Ecto neural progenitor cell (in vitro differentiated cells): ENCODE data around the gene MYCBP2.
"Not testable (repeated sequence)": the region's sequence is repeated elsewhere in the genome, so short reads cannot be mapped to it uniquely, and the experiment has no call there.

Source experiments
- DNase-seq: peaks from one replicate; pipeline ENCODE4 v3.0.0-alpha.2; 2018; ENCODE audit warnings: low spot score

MYCBP2 gene

GRCh38 chr13:77291774-77292173 lies 35.1 kb downstream of the MYCBP2 start:
- no peak for DNase-seq

DNA sequence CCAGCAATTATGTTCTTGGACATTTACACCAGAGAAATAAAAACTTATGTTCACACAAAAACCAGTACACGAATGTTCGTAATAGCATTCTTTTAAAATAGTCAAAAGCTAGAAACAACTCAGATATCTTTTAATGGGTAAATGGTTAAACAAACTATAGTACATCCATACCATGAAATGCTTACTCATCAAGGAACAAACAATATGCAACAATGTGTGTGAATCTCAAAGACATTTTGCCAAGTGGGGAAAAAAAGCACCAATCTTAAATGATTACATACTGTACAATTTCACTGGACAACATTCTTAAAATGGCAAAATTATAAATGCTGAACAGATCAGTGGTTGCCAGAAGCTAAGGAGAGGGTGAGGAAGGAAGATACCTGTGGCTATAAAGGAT lies 36.6 kb downstream of the MYCBP2 start:
- no peak for DNase-seq

GRCh38 chr13:77289851-77290250 lies 37.0 kb downstream of the MYCBP2 start:
- no peak for DNase-seq

DNA sequence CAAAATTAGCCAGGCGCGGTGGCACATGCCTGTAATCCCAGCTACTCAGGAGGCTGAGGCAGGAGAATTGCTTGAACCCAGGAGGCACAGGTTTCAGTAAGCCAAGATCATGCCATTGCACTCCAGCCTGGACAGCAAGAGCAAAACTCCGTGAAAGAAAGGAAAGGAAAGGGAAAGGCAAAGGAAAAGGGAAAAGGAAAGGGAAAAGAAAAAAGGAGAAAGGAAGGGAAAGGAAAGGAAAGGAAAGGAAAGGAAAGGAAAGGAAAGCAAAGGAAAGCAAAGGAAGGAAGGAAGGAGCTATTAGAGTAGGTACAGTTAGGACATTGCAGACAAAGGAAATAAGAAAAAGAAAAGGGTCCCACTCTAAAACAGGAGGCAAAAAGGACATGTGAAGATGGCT lies 41.3 kb downstream of the MYCBP2 start:
- DNase-seq, result not testable (repeated sequence)

DNA sequence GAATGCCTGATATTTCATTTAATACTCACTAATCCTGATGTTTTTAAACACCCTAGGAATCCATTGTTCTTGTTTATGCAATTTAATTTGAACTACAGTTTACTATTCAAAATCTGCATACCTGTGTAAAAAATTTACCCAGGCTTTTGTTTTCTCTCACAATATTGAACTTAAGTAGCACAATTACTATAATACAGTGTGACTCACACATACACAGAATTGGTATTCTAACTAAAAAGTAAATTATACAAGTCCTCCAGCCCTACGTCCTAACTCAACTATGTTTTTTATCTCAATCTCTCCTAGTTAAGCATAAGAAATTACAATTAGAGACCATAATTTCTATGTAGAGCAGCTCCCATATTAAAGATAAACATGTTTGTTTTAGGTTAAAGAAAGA lies 41.8 kb downstream of the MYCBP2 start:
- DNase-seq, result no peak

GRCh38 chr13:77274126-77274525 lies 52.8 kb downstream of the MYCBP2 start:
- no peak for DNase-seq

- DNase-seq, result no peak
Measured at GRCh38 chr13:77269141-77269540, 57.8 kb downstream of the MYCBP2 start.

DNA sequence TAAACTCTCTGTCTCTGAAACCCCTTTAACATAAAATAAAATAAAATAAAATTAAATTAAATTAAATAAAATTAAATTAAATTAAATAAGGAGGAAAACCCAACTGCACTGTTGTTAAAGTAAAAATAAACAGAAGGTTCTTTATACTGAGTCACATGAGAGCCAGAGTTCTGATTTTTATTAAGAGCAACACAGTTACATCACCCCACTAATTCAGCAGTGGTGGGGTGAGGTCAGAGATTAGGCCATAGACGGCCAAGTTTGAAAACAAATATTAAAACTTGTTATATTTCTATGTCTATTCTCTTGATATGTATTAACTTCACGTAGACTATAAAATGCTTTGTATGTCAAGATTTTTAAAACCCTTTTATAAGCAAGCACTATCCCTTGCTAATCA lies 59.5 kb downstream of the MYCBP2 start:
- no peak for DNase-seq

GRCh38 chr13:77265336-77265735 lies 61.6 kb downstream of the MYCBP2 start:
- no peak for DNase-seq

DNA sequence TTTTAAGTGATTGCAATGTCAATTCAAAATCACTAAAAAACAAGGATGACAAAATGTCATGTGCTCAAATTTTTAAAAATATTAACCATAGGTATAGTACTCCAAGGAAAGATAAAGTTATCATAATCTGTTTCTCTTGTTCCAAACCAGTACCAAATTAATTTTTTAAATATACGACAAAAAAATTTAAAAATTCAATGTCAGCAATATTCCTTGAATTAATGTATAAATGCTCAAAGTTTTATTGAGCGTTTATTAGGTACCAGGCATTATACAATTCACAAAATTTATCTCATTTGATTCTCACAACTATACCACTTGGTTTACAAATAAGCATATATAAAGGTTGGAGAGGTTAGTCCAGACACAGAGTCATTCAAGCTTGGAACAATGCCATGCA lies 64.7 kb downstream of the MYCBP2 start:
- DNase-seq, result no peak

DNA sequence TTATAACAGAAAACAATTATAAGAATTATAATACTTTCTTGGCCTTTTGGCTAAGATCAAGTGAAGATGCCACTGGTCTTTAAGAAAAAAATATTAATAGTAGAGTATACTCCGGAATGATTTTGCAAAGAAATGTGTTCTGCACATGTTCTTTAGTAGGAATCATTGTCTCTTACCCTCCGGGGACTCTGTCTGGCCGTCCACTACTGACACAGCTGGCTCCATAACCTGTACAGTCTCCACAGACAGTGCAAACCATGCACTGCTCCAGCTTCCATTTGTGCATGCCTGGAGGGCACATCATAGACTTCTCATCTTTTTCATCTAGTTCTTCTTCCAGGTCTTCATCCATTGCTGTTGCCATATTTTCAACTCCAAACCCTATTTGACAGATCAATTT lies 75.9 kb downstream of the MYCBP2 start:
- DNase-seq, result no peak

- not testable (repeated sequence) for DNase-seq
Measured at GRCh38 chr13:77245224-77245623, 81.7 kb downstream of the MYCBP2 start.

DNA sequence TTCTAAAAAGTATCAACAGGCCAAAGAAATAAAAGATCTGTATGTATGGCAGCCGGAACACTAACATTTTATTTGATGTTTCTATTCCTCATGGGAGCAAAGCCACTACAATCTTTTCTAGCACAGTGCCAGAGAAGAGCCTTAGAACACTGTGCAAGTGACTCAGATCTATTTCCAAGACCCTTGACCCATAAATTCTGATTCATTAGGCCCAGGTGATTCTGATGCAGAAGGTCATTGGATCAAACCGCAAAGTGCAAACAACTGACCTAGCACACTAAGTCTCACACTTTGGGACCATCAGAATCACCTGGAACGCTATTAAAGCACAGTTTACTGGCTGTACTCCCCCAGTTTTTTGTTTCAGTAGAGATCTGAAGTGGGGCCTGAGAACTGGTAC lies 87.6 kb downstream of the MYCBP2 start:
- DNase-seq, result no peak

- no peak for DNase-seq
Measured at GRCh38 chr13:77235456-77236022, 91.4 kb downstream of the MYCBP2 start.

- no peak for DNase-seq
Measured at GRCh38 chr13:77233159-77233558, 93.7 kb downstream of the MYCBP2 start.

DNA sequence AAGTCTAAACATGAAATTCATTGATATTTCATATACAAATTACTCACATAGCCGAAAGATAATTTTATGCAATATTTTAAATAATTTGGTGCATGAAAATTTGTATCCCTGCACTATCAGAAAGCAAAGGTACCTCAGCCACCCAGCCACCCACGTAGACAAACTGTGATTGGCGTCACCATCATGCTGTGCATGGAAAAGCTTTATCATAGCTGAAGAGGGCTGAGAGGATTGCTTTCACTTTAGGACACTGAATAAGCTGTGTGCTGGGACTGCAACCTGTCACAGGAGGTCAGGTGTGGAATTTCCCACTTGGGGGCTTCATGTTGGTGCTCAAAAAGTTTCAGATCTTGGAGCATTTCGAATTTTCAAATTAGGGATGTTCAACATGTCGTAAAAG lies 96.3 kb downstream of the MYCBP2 start:
- no peak for DNase-seq

GRCh38 chr13:77225946-77226345 lies 100.9 kb downstream of the MYCBP2 start:
- no peak for DNase-seq

DNA sequence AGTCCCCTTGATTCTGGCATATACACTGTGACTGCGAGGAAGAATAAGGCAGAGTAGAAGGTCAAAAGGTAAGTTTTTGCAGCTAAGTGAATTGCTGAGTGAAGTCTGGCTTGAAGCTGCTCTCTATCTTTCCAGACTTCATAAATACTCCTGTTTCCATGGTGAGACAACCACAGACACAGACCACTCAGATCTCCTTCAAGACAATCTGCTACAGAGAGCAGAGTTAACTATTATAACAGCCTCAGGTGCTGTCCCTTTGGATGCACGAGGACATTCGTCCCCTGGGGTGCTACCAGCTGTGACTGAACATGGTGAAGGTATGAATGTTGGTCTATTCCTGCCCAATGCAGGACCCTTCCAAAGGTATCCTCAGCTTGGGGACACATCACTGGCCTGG lies 104.0 kb downstream of the MYCBP2 start:
- no peak for DNase-seq

DNA sequence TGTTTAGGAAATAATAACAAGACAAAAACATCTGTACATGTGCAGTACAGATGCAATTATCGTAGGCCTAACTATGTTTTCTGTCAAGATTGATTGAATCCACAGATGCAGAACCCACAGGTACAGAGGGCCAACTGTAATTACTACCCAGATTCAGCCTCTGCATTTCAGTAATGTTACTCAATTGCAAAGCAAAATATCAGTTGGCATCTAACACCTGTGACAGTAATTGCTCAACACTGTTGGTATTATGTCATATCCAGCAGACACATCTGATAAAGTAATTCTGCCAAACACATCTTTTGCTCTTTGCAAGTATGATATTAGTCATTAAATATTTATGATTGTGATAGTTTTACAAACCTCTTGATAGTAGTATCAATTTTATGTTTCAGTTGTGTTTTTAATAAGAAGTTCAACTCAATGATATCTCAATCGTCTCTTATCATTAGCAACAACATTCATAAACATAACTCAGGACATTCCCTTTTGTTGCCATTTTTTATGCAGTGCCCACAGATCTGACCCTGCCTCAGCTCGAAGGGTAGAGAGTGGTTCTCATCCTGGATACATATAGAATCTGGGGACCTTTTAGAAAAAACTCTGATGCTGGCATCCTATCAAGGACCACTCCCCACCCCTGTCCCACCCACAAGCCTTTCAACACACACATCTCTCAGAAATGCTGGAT lies 104.7 kb downstream of the MYCBP2 start:
- no peak for DNase-seq

GRCh38 chr13:77219401-77219800 lies 107.5 kb downstream of the MYCBP2 start:
- DNase-seq, result no peak

DNA sequence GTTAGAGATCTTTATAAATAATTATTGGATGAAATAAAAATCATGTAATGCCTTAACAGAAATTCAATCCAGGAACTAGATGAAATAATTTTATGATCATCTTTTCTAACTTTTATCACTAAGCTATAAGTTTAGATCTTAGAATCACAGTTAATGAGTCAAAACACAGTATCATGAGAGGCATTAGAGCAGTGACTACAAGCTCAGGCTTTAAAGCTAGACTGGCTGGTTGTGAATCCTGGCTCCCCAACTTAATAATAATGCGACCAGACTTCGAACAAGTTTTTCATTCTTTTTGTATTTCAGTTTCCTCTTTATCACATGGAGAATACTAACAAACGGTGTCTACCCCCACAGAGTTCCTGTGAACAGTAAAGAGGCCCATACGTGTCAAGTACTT lies 108.6 kb downstream of the MYCBP2 start:
- DNase-seq, result no peak

DNA sequence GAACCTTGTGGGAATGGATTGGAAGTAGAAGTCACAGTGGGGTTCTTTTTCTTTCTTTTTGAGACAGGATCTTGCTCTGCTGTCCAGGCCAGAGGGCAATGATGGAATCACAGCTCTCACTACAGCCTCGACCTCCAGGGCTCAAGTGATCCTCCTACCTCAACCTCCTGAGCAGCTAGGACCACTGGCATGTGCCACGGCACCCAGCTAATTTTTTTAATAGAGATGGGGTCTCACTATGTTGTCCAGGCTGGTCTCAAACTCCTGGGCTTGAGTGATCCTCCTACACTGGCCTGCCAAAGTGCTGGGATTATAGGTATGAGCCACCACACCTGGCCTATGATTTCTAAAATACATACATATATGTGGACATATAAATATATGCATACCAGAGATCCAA lies 111.4 kb downstream of the MYCBP2 start:
- no peak for DNase-seq

DNA sequence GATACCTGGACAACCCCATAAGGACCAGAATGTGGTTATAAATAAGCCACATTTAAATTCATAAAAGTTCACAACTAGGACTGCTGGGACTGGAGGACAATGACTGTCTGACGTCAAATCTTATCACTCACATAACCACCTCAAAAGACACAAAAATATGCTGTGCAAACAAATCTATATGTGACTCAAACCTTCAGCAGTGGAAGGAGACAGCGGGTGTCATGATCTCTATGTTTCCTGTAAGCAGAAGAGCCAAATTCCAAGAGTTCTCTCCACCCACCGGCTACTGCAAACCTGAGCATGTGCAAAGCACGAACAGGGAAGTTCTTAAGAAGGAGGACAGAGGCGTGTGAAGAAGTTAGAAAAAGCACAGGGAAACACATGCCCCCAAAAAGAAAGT lies 113.2 kb downstream of the MYCBP2 start:
- no peak for DNase-seq

GRCh38 chr13:77207943-77208342 lies 119.0 kb downstream of the MYCBP2 start:
- no peak for DNase-seq
